Fibroblast of the aortic adventitia (primary cell): ENCODE results near the gene USH2A. TPM values are rescaled to one million over a fixed set of nuclear protein-coding genes. Genes with fewer than 3 reads are reported as not detected.
"Not testable (repeated sequence)": the region's sequence is repeated elsewhere in the genome, so short reads cannot be mapped to it uniquely, and the experiment has no call there.

ENCODE experiments used
- DNase-seq: peaks from one replicate; pipeline ENCODE4 v3.0.0-alpha.2; 2010; ENCODE audit warnings: low read depth
- H3K4me3 ChIP-seq: 2 replicates; pipeline ENCODE4 v1.5.1; 2011; ENCODE audit warnings: low read depth, mild to moderate bottlenecking, control low read depth, low read length, moderate library complexity
- CTCF ChIP-seq: IDR thresholded peaks from 2 replicates; pipeline ENCODE4 v1.5.1; 2011; ENCODE audit warnings: mild to moderate bottlenecking, low read length, control low read depth, inconsistent platforms; ENCODE audit not compliant: insufficient read depth
- total RNA-seq: library from RNA; depleted of rRNA; stranded (reverse); fragments of >200 nt; gene quantifications from 2 replicates; pipeline ENCODE4 v1.2.3, GENCODE V29; 2012; ENCODE audit warnings: low replicate concordance

The USH2A gene
- total RNA-seq, 1 donor: under 0.01 TPM

GRCh38 chr1:216173376-216173995 lies 249.8 kb downstream of the USH2A start:
- no peak for DNase-seq
- no peak overlapping the region for H3K4me3 ChIP-seq
- TF ChIP-seq CTCF: no peak

GRCh38 chr1:216169351-216169750 lies 253.9 kb downstream of the USH2A start:
- no peak for DNase-seq
- no peak overlapping the region for H3K4me3 ChIP-seq
- TF ChIP-seq CTCF: no peak

GRCh38 chr1:216168546-216168945 lies 254.7 kb downstream of the USH2A start:
- no peak for TF ChIP-seq CTCF
- no peak overlapping the region for H3K4me3 ChIP-seq
- no peak for DNase-seq

GRCh38 chr1:216154063-216154462 lies 269.2 kb downstream of the USH2A start:
- no peak overlapping the region for H3K4me3 ChIP-seq
- DNase-seq: no peak
- no peak for TF ChIP-seq CTCF

- TF ChIP-seq CTCF: no peak
- no peak for DNase-seq
- H3K4me3 ChIP-seq: no peak overlapping the region
These were observed 270.1 kb downstream of the USH2A start for GRCh38 chr1:216153130-216153529.

- H3K4me3 ChIP-seq, DNase-seq: not testable (repeated sequence)
These were observed 277.7 kb downstream of the USH2A start for GRCh38 chr1:216145451-216146018.

- no peak for TF ChIP-seq CTCF
- DNase-seq: no peak
These were observed 278.4 kb downstream of the USH2A start for GRCh38 chr1:216144661-216145450.

More at GRCh38 chr1:216144661-216145450, 278.4 kb downstream of the USH2A start:
- no peak overlapping the region for H3K4me3 ChIP-seq
